Parathyroid adenoma (tissue), 2 donors: Measurements from ENCODE around the gene C5AR1.

Experiments used
- H2AFZ ChIP-seq: fragments of 300-600 bp; sonication (generic); one replicate; pipeline ENCODE4 v1.7.0; 2017; ENCODE audit warnings: antibody characterized with exemption, mild to moderate bottlenecking
- H3K27ac ChIP-seq: fragments of 300-600 bp; sonication (generic); one replicate; pipeline ENCODE4 v1.7.0; 2017
- H3K27me3 ChIP-seq: fragments of 300-600 bp; sonication (generic); one replicate; pipeline ENCODE4 v1.7.0; 2017; ENCODE audit warnings: low read length; ENCODE audit not compliant: control insufficient read depth, insufficient read depth
- H3K36me3 ChIP-seq: fragments of 300-600 bp; sonication (generic); one replicate; pipeline ENCODE4 v1.7.0; 2017; ENCODE audit warnings: low read length; ENCODE audit not compliant: control insufficient read depth, insufficient read depth
- H3K4me1 ChIP-seq: fragments of 300-600 bp; sonication (generic); one replicate; pipeline ENCODE4 v1.7.0; 2017; ENCODE audit warnings: control low read depth
- H3K4me2 ChIP-seq: fragments of 300-600 bp; sonication (generic); one replicate; pipeline ENCODE4 v1.7.0; 2017; ENCODE audit warnings: low read length
- H3K4me3 ChIP-seq: fragments of 300-600 bp; sonication (generic); one replicate; pipeline ENCODE4 v1.7.0; 2017; ENCODE audit warnings: low read depth, low read length
- H3K79me2 ChIP-seq: fragments of 300-600 bp; sonication (generic); one replicate; pipeline ENCODE4 v1.7.0; 2017; ENCODE audit warnings: control low read depth
- H3K9ac ChIP-seq: fragments of 300-600 bp; sonication (generic); one replicate; pipeline ENCODE4 v1.7.0; 2017; ENCODE audit warnings: mild to moderate bottlenecking
- H3K9me3 ChIP-seq: fragments of 300-600 bp; sonication (generic); one replicate; pipeline ENCODE4 v1.7.0; 2017; ENCODE audit warnings: low read length; ENCODE audit not compliant: control insufficient read depth
- CTCF ChIP-seq: fragments of 300-600 bp; sonication (generic); IDR thresholded peaks from one replicate; pipeline ENCODE4 v1.7.0; 2017; ENCODE audit warnings: antibody characterized with exemption, mild to moderate bottlenecking
- donor health status: primary hyperparathyroidism.

The C5AR1 gene

GRCh38 chr19:47272448-47273312 is 37.0 kb upstream of the C5AR1 start:
- Histone ChIP-seq H3K79me2 (no peaks in the 10 kb centered on the region), H2AFZ (peak overlapping the region; percentile 81), H3K36me3 (no peaks in the 10 kb centered on the region), H3K9ac (no peak overlapping the region), H3K9me3 (no peaks in the 10 kb centered on the region), H3K4me3 (peak overlapping the region; percentile 98), H3K4me2 (peak overlapping the region; percentile 88), H3K27me3 (no peaks in the 10 kb centered on the region), H3K27ac (peak overlapping the region; percentile 99), H3K4me1 (no peaks in the 10 kb centered on the region)
- no peak for TF ChIP-seq CTCF

GRCh38 chr19:47273313-47274070 is 36.2 kb upstream of the C5AR1 start:
- Histone ChIP-seq H3K4me1 (no peaks in the 10 kb centered on the region), H3K36me3 (no peaks in the 10 kb centered on the region), H3K27ac (peak overlapping the region; percentile 99), H3K4me3 (peak overlapping the region; percentile 98), H2AFZ (peak overlapping the region; percentile 81), H3K4me2 (peak overlapping the region; percentile 88), H3K9me3 (no peaks in the 10 kb centered on the region), H3K27me3 (no peaks in the 10 kb centered on the region), H3K79me2 (no peaks in the 10 kb centered on the region), H3K9ac (peak overlapping the region; percentile 95)
- TF ChIP-seq CTCF: peak; percentile 16

DNA sequence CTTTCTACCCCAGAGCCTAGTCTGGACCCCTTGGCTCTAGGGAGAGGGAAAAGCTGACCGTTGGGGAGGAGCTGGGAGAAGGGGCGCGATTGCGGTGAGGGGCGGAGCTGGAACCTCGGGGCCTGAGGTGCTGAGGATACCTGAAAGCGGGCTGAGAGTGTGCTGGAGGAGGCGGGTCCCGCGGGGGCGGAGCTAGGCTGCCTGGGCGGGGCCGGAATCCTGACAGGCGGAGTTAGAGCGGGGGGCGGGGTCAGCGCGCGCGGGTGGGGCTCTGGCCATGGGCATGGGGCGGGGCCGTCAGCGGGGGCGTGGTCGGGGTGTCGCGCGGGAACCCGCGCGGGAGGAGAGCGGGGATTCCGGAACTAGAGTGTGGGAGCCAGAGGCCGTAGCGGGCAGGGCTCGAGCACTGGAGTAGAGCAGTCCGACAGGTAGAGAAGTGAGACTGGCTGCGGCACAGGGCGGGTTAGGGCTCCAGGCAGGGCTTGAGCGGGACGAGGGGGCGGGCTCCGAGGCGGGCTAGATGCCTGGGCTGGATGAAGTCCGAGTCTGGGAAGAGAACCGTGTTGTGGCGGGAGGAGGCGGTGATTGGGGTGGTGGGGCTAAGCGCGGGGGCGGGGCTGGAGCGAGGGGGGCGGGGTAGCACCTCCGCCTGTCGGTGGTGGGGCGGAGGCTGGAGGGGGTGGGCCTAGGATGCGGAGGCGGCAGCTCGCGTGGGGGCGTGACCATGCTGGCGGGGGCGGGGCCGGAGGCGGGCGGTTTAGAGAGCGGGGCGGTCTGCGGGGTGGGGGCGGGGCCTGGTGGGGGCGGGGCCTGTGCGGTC is 35.4 kb upstream of the C5AR1 start, which contains the start of gene INAFM1:
Gene INAFM1, plus strand, starts transcription at position 815 of the 820 bp plus-strand sequence. CDS start 35 bp downstream, outside the sequence.
- no peak for TF ChIP-seq CTCF
- H3K79me2 ChIP-seq: no peaks in the 10 kb centered on the region
- H3K4me1 ChIP-seq: no peaks in the 10 kb centered on the region

DNA sequence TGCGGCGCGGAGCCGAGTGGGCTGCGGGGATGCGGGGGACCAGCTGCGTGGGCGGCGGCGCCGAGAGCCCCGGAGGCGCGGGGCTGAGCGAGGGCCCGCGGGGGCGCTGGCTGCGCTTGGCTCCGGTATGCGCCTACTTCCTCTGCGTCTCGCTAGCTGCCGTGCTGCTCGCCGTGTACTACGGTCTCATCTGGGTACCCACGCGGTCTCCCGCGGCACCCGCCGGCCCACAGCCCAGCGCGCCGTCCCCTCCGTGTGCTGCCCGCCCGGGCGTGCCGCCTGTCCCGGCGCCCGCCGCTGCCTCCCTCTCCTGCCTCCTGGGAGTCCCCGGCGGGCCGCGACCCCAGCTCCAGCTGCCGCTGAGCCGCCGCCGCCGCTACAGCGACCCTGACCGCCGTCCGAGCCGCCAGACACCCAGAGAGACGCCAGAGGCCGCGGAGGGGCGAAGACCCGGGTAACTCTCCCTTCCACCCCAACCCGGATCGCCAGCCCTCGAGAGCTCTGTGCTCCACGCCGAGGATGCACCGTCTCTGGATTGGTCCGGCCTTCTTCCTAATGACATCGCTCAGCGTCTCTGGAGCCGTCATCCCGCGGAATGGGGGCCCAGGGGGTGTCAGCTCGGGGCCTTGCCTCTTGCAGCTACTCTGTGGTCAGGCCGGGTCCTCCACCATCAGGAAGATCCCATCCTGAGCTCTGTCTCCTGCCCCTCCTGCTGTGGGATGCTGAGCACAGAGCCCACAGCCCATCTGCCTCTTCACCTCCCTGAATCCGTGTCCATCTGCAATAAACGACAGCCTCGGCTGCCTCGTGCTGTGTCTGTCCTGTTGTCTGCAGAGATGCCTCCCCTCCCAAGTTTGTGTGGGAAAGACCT is 34.5 kb upstream of the C5AR1 start:
- Histone ChIP-seq H3K27me3 (no peaks in the 10 kb centered on the region), H3K4me3 (no peak overlapping the region), H3K9me3 (no peaks in the 10 kb centered on the region), H3K36me3 (no peaks in the 10 kb centered on the region), H3K79me2 (no peaks in the 10 kb centered on the region), H3K9ac (no peak overlapping the region), H3K4me2 (peak overlapping the region; percentile 55), H3K27ac (peak overlapping the region; percentile 53), H3K4me1 (no peaks in the 10 kb centered on the region), H2AFZ (no peak overlapping the region)
- no peak for TF ChIP-seq CTCF

More for the DNA sequence above, 35.4 kb upstream of the C5AR1 start, which contains the start of gene INAFM1:
- Histone ChIP-seq H3K9ac (peak within 1 kb of the TSS; percentile 95), H3K4me2 (peak within 1 kb of the TSS; percentile 88), H3K4me3 (peak within 1 kb of the TSS; percentile 98), H2AFZ (peak within 1 kb of the TSS; percentile 81), H3K27me3 (no peaks in the 10 kb centered on the region), H3K36me3 (no peaks in the 10 kb centered on the region), H3K27ac (peak within 1 kb of the TSS; percentile 99), H3K9me3 (no peaks in the 10 kb centered on the region)
